Muscle of back (tissue), 11 donors: Measurements from ENCODE around the gene CFAP20. TPM values are rescaled to one million over a fixed set of nuclear protein-coding genes. Genes with fewer than 3 reads are reported as not detected.

Source experiments
- DNase-seq, 3 donors: peaks; one replicate each; pipeline versions ENCODE4 v3.0.0 to v3.0.0-alpha.2; 2013
- polyA plus RNA-seq, 10 donors: library from polyadenylated mRNA; unstranded; fragments of 120-200 nt; gene quantifications; one replicate each; pipeline ENCODE4 v1.2.1, GENCODE V29; 2013; ENCODE audit not compliant: insufficient read length in 10 of 10

CFAP20 gene
- polyA plus RNA-seq, 10 donors: 42.4 to 71.4 (median 51.4) TPM

- DNase-seq: no peak
Measured at GRCh38 chr16:58126451-58126961, 2.7 kb downstream of the CFAP20 start.

- DNase-seq: no peak
Measured at GRCh38 chr16:58125781-58126335, 3.3 kb downstream of the CFAP20 start.

GRCh38 chr16:58125041-58125440 lies 4.1 kb downstream of the CFAP20 start:
- no peak for DNase-seq

GRCh38 chr16:58124601-58124915 lies 4.6 kb downstream of the CFAP20 start:
- DNase-seq: no peak

- DNase-seq: no peak
Measured at GRCh38 chr16:58123896-58124600, 5.1 kb downstream of the CFAP20 start.

GRCh38 chr16:58121132-58121531 lies 8.0 kb downstream of the CFAP20 start:
- no peak for DNase-seq

- no peak for DNase-seq
Measured at GRCh38 chr16:58120234-58120633, 8.9 kb downstream of the CFAP20 start.

- DNase-seq: peak in 1 of 3 donors; percentile 40
Measured at GRCh38 chr16:58119509-58119845, 9.7 kb downstream of the CFAP20 start.

GRCh38 chr16:58118801-58119508 lies 10.2 kb downstream of the CFAP20 start:
- DNase-seq: no peak

- no peak for DNase-seq
Measured at GRCh38 chr16:58116529-58116928, 12.7 kb downstream of the CFAP20 start.

GRCh38 chr16:58116081-58116480 lies 13.1 kb downstream of the CFAP20 start:
- no peak for DNase-seq

GRCh38 chr16:58114827-58115825 lies 14.1 kb downstream of the CFAP20 start:
- DNase-seq: peak in 1 of 3 donors; percentile 58

- DNase-seq: no peak
Measured at GRCh38 chr16:58111302-58111627, 17.9 kb downstream of the CFAP20 start.

GRCh38 chr16:58110571-58111301 lies 18.4 kb downstream of the CFAP20 start:
- DNase-seq: no peak

GRCh38 chr16:58109881-58110280 lies 19.3 kb downstream of the CFAP20 start:
- no peak for DNase-seq

- DNase-seq: no peak
Measured at GRCh38 chr16:58109330-58109729, 19.9 kb downstream of the CFAP20 start.

- DNase-seq: peak in 1 of 3 donors; percentile 31
Measured at GRCh38 chr16:58107709-58108108, 21.5 kb downstream of the CFAP20 start.

GRCh38 chr16:58107228-58107627 lies 22.0 kb downstream of the CFAP20 start:
- DNase-seq: no peak

GRCh38 chr16:58105631-58106030 lies 23.6 kb downstream of the CFAP20 start:
- DNase-seq: no peak

GRCh38 chr16:58102665-58103392 lies 26.4 kb downstream of the CFAP20 start:
- DNase-seq: no peak

- DNase-seq: no peak
Measured at GRCh38 chr16:58099956-58100300, 29.3 kb downstream of the CFAP20 start.
